GM19463 (cell line): ENCODE data around the gene S100A8.
A peak's percentile ranks its signal among the peaks of the same experiment; 100 is the strongest.
"Not testable (repeated sequence)": the region's sequence is repeated elsewhere in the genome, so short reads cannot be mapped to it uniquely, and the experiment has no call there.

Experiments
- ATAC-seq: cut with Tn5 transposase; IDR thresholded peaks from one replicate; pipeline ENCODE4 v1.9.1; 2021; ENCODE audit warnings: mild to moderate bottlenecking, moderate library complexity; ENCODE audit not compliant: unreplicated experiment

S100A8 gene

DNA sequence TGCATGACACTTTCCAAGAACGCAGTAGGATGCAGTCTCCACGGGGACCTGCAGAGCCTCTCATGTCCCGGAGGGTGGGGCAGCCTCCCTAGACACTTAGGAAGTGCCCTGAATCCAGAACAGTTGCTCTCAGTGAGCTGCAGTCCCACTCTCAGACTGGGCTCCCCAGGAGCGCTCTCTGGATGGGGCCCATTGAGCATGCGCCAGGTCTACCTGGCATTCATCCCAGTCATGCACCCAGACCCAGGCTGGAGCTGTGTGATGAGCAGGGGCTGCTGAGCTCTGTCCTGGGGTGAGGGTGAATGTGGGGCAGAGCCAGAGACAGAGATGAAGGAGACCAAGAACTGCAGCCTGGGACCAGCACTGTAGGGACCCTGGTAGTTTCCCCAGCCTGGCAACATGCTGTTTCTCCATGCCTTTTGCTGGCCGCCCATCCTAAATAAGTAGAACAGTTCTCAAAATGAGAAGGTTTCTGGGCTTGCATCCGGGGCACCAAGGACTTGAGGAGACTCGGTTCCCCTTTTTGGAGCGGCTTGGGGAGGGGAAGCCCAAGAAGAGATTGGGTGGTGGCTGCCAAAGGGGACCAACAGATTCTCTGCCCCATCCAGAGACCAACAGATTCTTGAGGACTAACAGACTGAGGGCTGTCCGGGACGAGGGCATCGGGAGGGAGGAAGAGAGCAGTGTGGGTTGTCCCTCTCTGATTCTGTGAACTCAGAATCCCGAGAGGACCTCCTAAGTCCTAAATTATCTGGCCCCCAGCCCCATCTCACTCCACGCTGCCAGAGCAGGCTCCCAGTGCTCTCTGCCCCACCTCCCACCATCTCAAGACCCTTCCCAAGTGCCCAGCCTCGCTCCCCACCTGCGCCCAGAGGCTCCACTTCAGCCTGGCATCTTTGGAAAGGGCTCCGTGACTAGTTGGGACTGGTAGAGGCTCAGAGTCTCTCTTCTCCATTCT lies 41.2 kb downstream of the S100A8 start:
- no peak for ATAC-seq

GRCh38 chr1:153348511-153349362 lies 42.1 kb downstream of the S100A8 start, which contains the start of gene PGLYRP4:
TSS of gene PGLYRP4 (minus strand) at chr1:153348841. CDS start at chr1:153347932, 909 bp downstream.
- ATAC-seq = no peak

GRCh38 chr1:153347856-153348255 lies 43.0 kb downstream of the S100A8 start:
- no peak for ATAC-seq

DNA sequence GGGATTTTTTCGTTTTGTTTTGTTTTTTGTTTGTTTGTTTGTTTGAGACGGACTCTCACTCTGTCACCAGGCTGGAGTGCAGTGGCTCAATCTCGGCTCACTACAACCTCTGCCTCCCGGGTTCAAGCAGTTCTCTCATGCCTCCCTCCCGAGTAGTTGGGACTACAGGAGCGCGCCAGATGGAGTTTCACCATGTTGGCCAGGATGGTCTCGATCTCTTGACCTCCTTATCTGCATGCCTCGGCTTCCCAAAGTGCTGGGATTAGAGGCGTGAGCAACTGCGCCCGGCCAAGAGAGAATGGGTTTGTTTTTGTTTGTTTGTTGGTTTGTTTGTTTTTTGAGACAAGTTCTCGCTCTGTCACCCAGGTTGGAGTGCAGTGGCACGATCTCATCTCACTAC lies 43.8 kb downstream of the S100A8 start:
- ATAC-seq = not testable (repeated sequence)

DNA sequence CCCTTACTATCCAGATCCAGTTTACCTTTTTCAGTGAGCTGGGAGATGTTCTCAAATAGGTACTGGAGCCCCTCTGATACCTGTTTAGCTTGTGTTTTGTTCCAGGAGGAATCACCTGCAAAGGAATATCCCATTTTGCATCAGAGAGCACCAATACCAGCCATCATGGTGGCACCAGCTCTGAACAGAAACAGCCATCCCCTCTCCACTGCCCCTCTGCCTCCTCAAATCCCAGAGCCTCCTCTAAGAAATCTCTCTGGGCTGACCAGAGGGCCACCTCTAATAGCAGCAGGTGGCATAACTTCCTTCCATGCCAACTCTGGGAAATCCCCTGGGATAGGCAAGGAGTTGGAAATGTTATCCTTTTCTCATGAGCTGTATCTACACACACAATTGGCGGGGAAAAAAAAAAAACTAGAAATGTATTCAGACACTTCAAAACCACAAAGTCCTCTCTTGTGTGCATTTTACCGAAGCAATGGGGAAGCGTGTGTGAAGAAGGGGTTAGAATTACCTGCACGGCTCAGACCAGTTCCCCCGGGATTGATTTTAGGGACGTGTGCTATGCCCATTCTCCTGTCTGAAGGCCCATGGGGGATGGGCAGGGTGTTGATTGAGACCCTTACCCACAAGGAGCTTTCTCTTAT lies 44.7 kb downstream of the S100A8 start:
- no peak for ATAC-seq

DNA sequence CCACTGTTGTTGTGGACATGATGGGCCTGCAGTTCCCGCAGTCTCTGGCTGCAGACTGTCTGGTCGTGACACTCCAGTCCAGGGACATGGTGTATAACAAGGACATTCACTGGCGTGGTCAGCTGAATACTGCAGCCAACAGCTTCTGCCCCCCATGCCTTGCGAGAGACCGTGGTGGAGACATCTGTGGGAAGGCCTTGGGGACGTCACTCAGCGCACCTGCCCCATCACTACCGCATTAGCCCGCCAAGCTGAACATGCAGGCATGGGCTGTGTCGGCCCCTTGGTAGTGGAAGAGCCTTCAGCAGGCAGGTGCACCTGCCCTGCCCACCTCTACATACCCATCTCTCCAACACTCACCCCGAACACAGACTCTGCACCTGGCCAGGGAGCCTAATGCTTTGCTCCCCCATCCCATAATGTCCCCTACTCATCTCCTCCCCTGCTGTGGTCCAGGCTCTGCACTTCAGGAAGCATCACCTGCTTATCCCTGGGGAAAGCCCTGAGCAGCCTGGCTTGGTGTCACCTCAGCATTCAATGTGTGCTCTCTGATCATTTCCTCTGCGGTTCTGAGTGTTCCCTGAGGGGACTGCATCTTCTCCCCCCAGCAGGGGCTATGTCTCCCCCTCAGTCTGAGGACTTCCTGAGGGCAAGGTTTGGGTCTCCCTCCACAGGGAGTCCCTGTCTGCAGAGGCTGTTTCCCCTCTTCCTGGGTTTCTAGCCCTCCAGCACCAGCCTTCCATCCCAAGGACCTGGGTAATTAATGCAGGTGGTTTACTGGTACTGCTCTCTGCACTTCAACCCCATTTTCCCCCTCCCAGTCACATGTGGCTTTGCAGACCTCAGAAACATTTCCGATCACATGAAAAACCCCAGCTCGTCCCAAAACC lies 45.4 kb downstream of the S100A8 start:
- peak; percentile 40 for ATAC-seq

DNA sequence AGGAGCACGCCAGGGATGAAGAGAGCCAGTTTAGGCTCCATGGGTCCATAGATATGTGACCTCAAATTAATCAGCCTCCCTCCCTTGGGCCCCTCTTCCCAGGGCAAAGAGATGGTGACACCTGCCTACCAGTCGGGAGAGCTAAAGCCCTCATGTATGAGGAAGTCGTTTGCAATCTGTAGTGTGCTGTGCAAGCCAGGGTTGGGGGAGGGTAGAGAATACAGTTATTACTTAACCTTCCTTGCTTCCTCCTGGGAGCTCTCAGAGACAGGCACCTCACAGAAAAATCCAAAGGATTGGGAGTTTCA lies 46.2 kb downstream of the S100A8 start:
- ATAC-seq = no peak

DNA sequence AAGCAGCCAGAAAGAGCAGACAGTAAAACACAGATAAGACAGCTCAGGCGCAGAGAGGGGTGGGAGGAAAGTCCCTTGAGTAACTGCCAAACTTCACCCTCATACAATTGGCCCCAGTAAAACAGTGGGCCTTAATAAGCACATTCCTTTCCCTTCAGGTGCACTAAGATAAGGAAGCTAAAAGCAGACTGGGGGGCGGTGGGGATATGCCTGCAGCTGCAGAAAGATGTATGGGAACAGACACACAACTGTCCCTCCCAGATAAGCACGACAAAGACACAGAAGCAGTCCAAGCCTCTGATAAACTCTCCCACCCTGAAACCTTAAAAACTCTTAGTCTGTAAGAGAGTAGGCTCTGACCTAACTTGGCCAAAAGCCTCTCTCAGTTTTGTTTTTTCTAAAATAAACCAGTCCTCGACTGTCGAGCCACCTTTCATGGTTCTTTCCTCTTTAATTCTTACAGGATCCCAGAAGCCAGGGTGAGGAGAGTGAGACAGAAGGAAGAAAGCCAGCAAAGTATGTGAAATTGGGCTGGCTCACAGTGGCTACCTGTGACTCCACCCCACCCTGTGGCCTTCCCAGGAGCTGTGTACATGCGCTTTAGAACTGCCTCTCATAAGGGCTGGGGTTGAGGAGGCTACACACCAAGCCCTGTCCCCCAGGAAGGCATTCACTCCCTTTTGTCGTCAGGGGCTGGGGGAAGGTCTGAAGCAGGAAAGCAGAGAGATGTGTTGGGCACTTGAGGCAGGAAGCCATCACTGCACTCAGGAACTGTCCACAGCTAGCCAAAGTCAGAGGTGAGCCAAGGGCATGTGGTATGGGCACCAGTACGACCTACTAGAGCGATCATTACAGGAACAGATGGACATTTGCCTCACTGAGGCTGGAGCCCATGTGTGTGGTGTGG lies 46.8 kb downstream of the S100A8 start:
- no peak for ATAC-seq

DNA sequence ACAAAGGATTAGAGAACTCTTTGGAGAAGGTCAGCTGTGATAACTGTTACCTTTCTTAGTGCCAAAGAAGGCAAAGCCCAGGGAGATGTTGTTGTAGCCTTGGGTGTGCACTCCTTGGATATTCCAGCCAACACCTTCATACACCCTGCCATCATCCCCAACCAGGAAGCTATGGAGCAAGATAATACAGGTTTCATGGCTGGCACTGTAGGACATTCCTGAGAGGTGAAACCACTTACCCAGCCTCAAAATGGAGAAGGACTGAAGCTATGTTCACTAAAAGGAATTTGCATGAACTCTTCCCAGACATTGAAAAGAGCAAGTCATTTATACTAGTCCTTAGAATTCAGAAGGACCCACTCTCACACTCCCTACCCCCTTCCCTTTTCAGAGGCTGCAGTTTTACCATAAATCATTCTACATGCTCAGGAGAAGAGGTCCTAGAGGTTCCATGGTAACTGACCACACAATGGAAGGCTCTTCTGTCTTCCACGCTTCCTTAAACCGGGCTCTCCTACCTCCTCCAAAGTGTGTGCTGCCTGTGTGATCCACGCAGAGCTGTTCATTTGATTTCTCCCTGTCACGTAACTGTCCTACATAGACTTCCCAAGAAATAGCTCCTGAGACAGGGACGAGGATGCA lies 47.7 kb downstream of the S100A8 start:
- ATAC-seq = no peak

GRCh38 chr1:153342178-153342577 lies 48.7 kb downstream of the S100A8 start:
- ATAC-seq = no peak

DNA sequence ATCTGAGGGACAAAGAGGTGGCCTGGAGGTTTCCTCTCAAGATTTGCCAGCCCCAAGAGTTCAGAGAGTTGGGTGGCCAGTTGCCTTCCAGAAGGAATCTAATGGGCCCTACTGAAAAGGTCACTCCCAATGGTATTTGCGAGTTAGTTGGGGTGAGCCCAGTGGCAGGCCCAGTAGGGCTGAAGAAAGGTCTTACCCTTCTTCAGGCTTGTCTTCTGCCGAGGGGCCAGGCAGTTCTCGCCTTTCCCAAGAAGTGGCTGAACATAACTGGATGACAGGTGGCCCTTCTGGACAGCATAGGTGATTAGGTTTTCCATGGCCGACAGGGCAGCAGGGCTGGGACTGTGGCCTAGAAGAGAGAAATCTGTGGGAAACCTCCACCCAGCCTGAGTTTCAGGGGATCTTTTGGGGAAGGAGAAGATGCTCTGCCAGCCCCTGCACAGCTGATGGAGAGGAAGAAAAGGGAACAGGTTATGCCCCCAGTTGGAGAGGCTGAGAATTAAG lies 49.4 kb downstream of the S100A8 start:
- ATAC-seq = no peak

GRCh38 chr1:153340356-153340755 lies 50.5 kb downstream of the S100A8 start:
- no peak for ATAC-seq
